ENCODE measurements around the gene NAGS.
"Not testable (repeated sequence)": the region's sequence is repeated elsewhere in the genome, so short reads cannot be mapped to it uniquely, and the experiment has no call there.

NAGS gene

DNA sequence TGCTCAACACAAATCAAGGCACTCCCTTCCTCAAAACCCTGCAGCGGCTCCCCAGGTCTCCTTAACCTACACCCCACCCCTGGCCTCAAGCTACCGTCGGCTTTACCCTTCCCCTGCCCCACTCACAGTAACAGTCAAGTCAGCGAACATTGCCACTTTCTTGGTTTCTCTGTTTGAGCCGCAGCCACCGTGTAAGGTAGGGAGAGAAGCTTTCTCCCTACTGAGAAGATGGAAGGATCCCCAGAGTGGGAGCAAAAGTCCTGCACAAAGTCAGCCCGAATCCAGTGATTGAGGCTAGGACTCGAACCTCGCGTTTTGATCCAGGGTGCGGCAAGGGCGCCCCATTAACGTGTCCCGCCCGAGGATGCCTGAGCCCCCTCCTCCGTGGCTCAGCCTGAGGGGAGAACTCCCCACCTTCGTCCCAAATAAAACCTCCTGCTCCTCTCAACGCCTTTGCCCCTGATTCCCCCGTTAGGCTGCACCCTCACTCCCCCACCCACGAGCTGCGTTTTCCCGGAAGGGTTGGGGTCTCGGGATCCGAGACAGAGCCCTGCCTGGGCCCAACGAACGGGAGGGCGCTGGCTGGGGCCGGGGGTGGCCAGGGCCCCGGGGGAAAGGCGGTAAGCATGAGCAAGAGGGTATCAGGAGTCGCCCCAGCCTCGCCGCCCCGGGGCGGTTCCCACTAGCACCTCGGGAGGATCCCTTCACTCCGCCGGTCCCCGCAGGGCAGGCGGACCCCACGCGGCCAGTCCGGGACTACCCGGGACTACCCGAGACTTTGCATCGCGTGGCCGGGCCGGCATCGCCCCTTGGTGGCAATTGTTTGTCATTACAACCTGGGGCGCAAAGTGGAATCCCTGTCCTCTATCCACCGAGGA is 9.9 kb upstream of the NAGS start:
- DNase-seq (ENCODE audit: low spot score in 2 of 2) (peak; percentile 60 to 65), ATAC-seq (ENCODE audit: low read depth) (peak; percentile 87)
- Mint-ChIP-seq H3K27ac (no peak overlapping the region), H3K4me1 (no peaks in the 10 kb centered on the region), H3K9me3 (no peaks in the 10 kb centered on the region), H3K27me3 (peaks cover 17% of the 10 kb centered on the region), H3K4me3 (peak overlapping the region; percentile 53), H3K36me3 (no peaks in the 10 kb centered on the region)

DNA sequence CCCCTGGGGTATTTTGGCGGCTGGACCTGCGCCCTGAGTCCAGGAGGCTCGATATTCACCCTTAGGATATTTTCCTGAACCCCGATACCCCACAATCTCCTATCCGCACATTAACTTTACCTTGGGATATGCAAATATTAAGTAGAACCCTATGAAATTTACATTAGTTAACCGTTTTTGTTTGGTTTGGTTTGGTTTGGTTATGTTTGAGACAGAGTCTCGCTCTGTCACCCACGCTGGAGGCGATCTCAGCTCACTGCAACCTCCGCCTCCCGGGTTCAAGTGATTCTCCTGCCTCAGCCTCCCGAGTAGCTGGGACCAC is 9.3 kb upstream of the NAGS start:
- H3K27ac Mint-ChIP-seq = no peak overlapping the region
- ATAC-seq (ENCODE audit: low read depth) = no peak

GRCh38 chr17:43997180-43997579 is 7.2 kb upstream of the NAGS start:
- H3K4me1 Mint-ChIP-seq; ATAC-seq (ENCODE audit: low read depth); H3K27ac Mint-ChIP-seq; H3K4me3 Mint-ChIP-seq; H3K36me3 Mint-ChIP-seq; DNase-seq (ENCODE audit: low spot score in 2 of 2); H3K9me3 Mint-ChIP-seq: not testable (repeated sequence)
- H3K27me3 Mint-ChIP-seq = peaks cover 19% of the 10 kb centered on the region

More for the DNA sequence above, 9.3 kb upstream of the NAGS start:
- Mint-ChIP-seq H3K4me3 (no peak overlapping the region), H3K4me1 (no peaks in the 10 kb centered on the region), H3K36me3 (no peaks in the 10 kb centered on the region), H3K9me3 (no peaks in the 10 kb centered on the region), H3K27me3 (peaks cover 17% of the 10 kb centered on the region)
- no peak for DNase-seq (ENCODE audit: low spot score in 2 of 2)

GRCh38 chr17:43998552-43998951 is 5.9 kb upstream of the NAGS start:
- Mint-ChIP-seq H3K27ac (no peak overlapping the region), H3K4me3 (no peak overlapping the region), H3K9me3 (no peaks in the 10 kb centered on the region), H3K36me3 (no peaks in the 10 kb centered on the region), H3K4me1 (no peaks in the 10 kb centered on the region), H3K27me3 (peaks cover 19% of the 10 kb centered on the region)
- DNase-seq (ENCODE audit: low spot score in 2 of 2) (no peak), ATAC-seq (ENCODE audit: low read depth) (no peak)

DNA sequence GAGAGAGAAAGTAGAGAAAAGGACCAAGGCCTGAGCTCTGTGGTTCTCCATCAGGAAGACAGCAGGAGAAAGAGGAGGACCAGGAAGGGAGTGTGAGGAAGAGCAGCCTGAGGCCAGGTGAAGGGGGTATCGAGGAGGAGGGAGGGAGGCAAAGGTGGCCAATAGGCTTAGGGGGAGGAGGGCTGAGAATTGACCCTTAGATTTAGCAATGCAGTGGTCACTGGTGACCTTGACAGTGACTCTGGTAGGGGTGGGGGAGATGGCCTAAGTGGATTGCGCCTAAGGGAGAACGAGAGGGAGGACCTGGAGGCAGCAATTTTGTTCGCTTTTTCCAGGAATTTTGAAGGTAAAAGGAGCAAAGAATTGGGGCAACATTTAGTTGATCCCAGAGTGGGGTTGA is 5.4 kb upstream of the NAGS start:
- Mint-ChIP-seq H3K4me1 (no peaks in the 10 kb centered on the region), H3K4me3 (no peak overlapping the region), H3K27ac (no peak overlapping the region), H3K36me3 (no peaks in the 10 kb centered on the region), H3K9me3 (no peaks in the 10 kb centered on the region), H3K27me3 (peaks cover 19% of the 10 kb centered on the region)
- no peak for ATAC-seq (ENCODE audit: low read depth)
- no peak for DNase-seq (ENCODE audit: low spot score in 2 of 2)

DNA sequence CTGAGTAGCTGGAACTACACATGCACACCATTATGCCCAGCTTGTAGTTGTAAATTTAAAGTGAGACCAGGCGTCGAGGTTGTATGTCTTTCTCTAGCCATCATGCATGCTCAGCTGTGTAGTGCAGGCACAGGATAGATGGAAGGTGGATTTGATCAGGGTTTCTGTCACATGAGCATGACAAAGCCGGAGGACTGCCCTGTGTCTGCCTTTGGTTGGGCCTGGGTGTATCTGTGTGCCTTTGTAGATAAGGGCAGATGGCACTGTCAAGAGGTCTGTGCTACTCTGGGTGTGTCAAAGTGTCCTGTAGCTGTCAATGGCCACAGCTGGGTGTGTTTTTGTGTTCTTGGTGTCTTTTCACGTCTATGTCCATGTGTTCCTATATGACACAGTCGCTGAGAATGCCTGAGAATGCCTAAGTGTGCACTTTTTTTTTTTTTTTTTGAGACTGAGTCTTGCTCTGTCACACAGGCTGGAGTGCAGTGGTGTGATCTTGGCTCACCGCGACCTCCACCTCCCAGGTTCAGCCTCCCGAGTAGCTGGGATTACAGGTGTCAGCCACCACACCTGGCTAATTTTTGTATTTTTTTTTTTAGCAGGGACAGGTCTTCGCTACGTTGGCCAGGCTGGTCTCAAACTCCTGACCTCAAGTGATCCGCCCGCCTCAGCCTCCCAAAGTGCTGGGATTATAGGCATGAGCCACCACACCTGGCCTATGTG is 4.1 kb upstream of the NAGS start:
- Mint-ChIP-seq H3K27ac (no peak overlapping the region), H3K4me3 (no peak overlapping the region), H3K4me1 (no peaks in the 10 kb centered on the region), H3K27me3 (peaks cover 14% of the 10 kb centered on the region), H3K36me3 (no peaks in the 10 kb centered on the region), H3K9me3 (no peaks in the 10 kb centered on the region)
- DNase-seq (ENCODE audit: low spot score in 2 of 2) (no peak), ATAC-seq (ENCODE audit: low read depth) (no peak)

- Mint-ChIP-seq H3K4me1 (peaks cover 1% of the 10 kb centered on the region), H3K27me3 (peaks cover 12% of the 10 kb centered on the region), H3K4me3 (no peak overlapping the region), H3K27ac (no peak overlapping the region), H3K9me3 (no peaks in the 10 kb centered on the region), H3K36me3 (no peaks in the 10 kb centered on the region)
- DNase-seq (ENCODE audit: low spot score in 2 of 2) (no peak), ATAC-seq (ENCODE audit: low read depth) (no peak)
Measured at GRCh38 chr17:44000871-44001460, 3.5 kb upstream of the NAGS start.

DNA sequence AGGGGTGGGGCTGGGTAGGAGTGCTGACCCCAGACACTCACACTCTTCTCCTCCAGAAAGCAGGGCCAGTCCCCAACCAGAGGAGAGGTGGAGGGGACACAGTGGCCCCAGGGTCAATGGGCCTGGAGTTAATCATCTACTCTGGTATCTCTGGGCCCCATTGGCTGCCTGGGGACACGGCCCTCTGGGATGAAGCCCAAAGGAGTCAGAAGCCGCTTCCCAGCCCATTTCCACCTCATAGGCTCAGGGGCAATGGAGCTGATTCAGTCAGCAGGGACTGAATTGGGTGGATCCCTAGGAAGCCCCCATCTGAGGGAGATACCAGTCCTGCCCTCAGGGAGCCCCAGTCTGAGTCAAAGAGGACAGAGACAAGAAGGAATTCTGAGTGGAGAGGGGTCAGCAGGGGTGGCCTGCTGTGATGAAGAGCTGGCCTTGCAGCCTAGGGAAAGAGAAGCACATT is 2.9 kb upstream of the NAGS start:
- H3K27me3 Mint-ChIP-seq = peaks cover 12% of the 10 kb centered on the region
- no peaks in the 10 kb centered on the region for H3K9me3 Mint-ChIP-seq
- no peaks in the 10 kb centered on the region for H3K36me3 Mint-ChIP-seq
- no peak overlapping the region for H3K27ac Mint-ChIP-seq
- H3K4me1 Mint-ChIP-seq = peaks cover 5% of the 10 kb centered on the region
- no peak for DNase-seq (ENCODE audit: low spot score in 2 of 2)
- H3K4me3 Mint-ChIP-seq = no peak overlapping the region
- no peak for ATAC-seq (ENCODE audit: low read depth)

DNA sequence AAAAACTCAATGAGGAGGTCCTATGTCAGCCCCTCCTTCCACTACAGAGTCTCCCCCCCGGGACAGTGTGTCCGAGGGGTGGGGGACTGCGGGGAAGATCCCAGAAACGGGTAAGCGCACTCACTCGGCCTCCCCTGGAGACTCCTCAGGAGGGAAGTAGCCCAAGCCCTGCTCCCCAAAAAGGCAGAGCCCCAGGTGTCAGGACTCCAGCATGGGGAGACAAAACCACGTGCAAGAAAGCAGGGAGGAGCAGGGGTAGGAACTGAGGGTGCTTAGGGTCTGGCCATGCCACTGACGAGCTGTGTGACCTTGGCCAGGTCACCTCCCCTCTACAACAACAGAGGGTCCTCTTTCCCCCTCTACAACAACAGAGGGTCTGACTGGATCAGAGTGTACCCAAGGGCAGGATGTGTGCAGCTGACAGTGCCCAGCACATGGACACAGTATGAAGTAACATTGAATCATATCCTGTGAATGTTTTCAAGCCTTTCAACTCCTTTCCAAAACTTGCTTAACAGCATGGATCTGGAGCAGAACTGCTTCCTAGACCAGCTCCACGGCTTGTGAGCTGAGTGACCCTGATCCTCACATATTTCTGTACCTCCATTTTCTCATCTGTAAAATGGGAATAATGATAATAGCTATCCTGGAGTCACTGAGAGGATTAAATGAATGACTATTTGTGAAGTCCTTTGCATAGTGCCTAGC is 2.1 kb upstream of the NAGS start:
- ATAC-seq (ENCODE audit: low read depth) = no peak

DNA sequence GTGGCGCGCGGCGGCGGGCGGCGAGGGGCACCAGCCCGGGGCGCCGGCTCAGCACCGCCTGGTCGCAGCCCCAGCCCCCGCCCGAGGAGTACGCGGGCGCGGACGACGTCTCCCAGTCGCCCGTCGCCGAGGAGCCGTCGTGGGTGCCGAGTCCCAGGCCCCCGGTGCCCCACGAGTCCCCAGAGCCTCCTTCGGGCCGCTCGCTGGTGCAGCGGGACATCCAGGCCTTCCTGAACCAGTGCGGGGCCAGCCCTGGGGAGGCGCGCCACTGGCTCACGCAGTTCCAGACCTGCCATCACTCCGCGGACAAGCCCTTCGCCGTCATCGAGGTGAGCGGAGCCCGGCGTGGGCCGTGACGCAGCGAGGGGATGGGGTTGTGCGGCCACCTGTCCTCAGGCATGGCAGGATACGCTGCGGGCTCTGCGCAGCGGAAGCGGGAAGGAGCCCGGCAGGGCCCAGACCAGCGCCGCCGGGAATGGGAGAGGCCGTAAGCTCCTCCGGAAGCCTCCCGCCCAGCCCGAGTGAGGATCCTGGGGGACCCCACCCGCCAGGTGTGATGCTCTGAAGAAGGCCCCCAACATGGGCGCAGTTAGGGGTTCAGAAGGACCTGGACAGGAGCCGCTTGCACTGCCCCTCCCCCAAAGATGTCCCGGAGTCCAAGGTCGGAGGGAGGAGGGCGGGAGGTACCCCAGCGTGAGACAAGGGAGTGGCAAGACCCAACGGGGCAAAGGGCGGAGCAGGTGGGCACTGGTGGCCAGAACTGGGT is 522 bp downstream of the NAGS start:
- ATAC-seq (ENCODE audit: low read depth) = no peak
- peak overlapping the region; percentile 65 for H3K4me3 Mint-ChIP-seq

More for the DNA sequence above, 2.1 kb upstream of the NAGS start:
- no peaks in the 10 kb centered on the region for H3K9me3 Mint-ChIP-seq
- DNase-seq (ENCODE audit: low spot score in 2 of 2) = no peak
- peaks cover 8% of the 10 kb centered on the region for H3K4me1 Mint-ChIP-seq
- peaks cover 12% of the 10 kb centered on the region for H3K27me3 Mint-ChIP-seq
- no peak overlapping the region for H3K4me3 Mint-ChIP-seq
- H3K27ac Mint-ChIP-seq = no peak overlapping the region
- H3K36me3 Mint-ChIP-seq = no peaks in the 10 kb centered on the region

DNA sequence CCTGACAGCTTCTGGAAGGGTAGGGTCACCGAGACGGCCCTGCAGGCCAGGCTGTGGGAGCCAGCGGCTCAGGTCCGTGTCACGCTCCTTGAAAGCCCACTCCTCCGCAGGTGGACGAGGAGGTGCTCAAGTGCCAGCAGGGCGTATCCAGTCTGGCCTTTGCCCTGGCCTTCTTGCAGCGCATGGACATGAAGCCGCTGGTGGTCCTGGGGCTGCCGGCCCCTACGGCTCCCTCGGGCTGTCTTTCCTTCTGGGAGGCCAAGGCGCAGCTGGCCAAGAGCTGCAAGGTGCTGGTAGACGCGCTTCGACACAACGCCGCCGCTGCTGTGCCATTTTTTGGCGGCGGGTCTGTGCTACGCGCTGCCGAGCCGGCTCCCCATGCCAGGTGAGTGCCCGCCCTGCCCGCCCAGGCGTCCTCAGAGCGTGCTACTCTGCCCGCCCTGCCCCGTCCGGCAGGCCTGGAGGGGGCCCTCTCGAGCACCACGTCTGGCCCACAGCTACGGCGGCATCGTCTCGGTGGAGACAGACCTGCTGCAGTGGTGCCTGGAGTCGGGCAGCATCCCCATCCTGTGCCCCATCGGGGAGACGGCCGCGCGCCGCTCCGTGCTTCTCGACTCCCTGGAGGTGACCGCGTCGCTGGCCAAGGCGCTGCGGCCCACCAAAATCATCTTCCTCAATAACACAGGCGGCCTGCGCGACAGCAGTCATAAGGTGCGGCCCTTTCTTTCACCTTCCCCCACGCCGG is 1.3 kb downstream of the NAGS start:
- peak; percentile 21 for ATAC-seq (ENCODE audit: low read depth)
- no peak overlapping the region for H3K27ac Mint-ChIP-seq
- peaks cover 16% of the 10 kb centered on the region for H3K4me1 Mint-ChIP-seq
- H3K36me3 Mint-ChIP-seq = peaks cover 5% of the 10 kb centered on the region
- peak overlapping the region; percentile 80 for H3K4me3 Mint-ChIP-seq
- H3K9me3 Mint-ChIP-seq = no peaks in the 10 kb centered on the region
- H3K27me3 Mint-ChIP-seq = peaks cover 6% of the 10 kb centered on the region
- DNase-seq (ENCODE audit: low spot score in 2 of 2) = peak; percentile 32 to 55

More for the DNA sequence above, 522 bp downstream of the NAGS start:
- no peaks in the 10 kb centered on the region for H3K9me3 Mint-ChIP-seq
- H3K27ac Mint-ChIP-seq = no peak overlapping the region
- H3K27me3 Mint-ChIP-seq = peaks cover 6% of the 10 kb centered on the region
- DNase-seq (ENCODE audit: low spot score in 2 of 2) = peak; percentile 9 to 53
- peaks cover 16% of the 10 kb centered on the region for H3K4me1 Mint-ChIP-seq
- peaks cover 2% of the 10 kb centered on the region for H3K36me3 Mint-ChIP-seq

DNA sequence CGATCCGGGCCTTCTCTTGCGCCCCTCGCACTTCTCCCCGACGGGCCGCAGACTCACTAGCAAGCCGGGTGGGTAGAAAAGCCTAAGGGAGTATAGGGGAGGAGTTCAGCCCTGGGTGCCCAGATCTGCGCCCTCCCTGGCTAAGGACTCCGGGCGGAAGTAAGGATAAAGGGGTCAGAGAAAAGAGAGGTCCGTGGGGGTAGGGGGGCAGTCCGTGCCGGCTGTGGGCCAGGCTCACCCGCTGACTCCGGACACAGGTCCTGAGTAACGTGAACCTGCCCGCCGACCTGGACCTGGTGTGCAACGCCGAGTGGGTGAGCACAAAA is 1.8 kb downstream of the NAGS start:
- peaks cover 6% of the 10 kb centered on the region for H3K27me3 Mint-ChIP-seq
- H3K4me1 Mint-ChIP-seq = peaks cover 16% of the 10 kb centered on the region
- H3K27ac Mint-ChIP-seq = no peak overlapping the region
- DNase-seq (ENCODE audit: low spot score in 2 of 2) (no peak), ATAC-seq (ENCODE audit: low read depth) (peak; percentile 11)
- H3K4me3 Mint-ChIP-seq = peak overlapping the region; percentile 80
- H3K9me3 Mint-ChIP-seq = no peaks in the 10 kb centered on the region
- H3K36me3 Mint-ChIP-seq = peaks cover 6% of the 10 kb centered on the region

Data from memory B cell (primary cell).